HepG2 (cell line): ENCODE results near the gene ERMP1. TPM values are rescaled to one million over a fixed set of nuclear protein-coding genes. Genes with fewer than 3 reads are reported as not detected.

Source experiments
- ATAC-seq: fragments of 200-7000 bp; cut with Tn5 transposase; 3 replicates; pipeline ENCODE4 v1.9.1; 2020; ENCODE audit warnings: mild to moderate bottlenecking, moderate library complexity
- BruUV-seq: library from RNA; stranded (reverse); fragments of 400-500 nt; replicated peaks from 2 replicates; lab custom pipeline; 2021; lab: Mats Ljungman, UMichigan
- CTCF ChIA-PET: fragments of 300-600 bp; formaldehyde crosslinking; extraction: SDS; loops from one replicate; lab custom pipeline; 2021; ENCODE audit warnings: low total read pairs, inconsistent platforms, low intra/inter-chr PET ratio; lab: Yijun Ruan, JAX
- POLR2A ChIA-PET: fragments of 350-600 bp; sonication (Branson Sonifier 250); formaldehyde crosslinking; loops from one replicate; lab custom pipeline; 2020; ENCODE audit warnings: antibody characterized with exemption, inconsistent platforms; lab: Yijun Ruan, JAX
- DNase-seq: peaks from one replicate; pipeline ENCODE4 v3.0.0-alpha.2; 2015; ENCODE audit warnings: low spot score
- FAIRE-seq: peaks from 3 replicates; lab custom pipeline; 2011; peaks lifted over from hg19 to GRCh38; lab: Jason Lieb, UNC
- H2AFZ ChIP-seq: one replicate; pipeline ENCODE4 v1.6.1; 2011; ENCODE audit warnings: low read length, inconsistent platforms
- H3K27ac ChIP-seq: fragments of 300-600 bp; 3 replicates; pipeline ENCODE4 v1.8.0; 2011; ENCODE audit warnings: mixed run types, mild to moderate bottlenecking, mixed read lengths, low read length, inconsistent platforms; ENCODE audit not compliant: insufficient read depth; ENCODE audit errors: extremely low read length
- H3K27me3 ChIP-seq, 2 experiments: fragments of 200-600 bp in 1 of 2; 2 replicates in 1 of 2; 3 replicates in 1 of 2; pipeline versions ENCODE4 v1.6.0 to v1.8.0; 2011; ENCODE audit warnings: low read length in 2 of 2, mild to moderate bottlenecking in 2 of 2, moderate library complexity in 2 of 2, inconsistent platforms in 1 of 2; ENCODE audit not compliant: insufficient read depth in 2 of 2, control insufficient read depth in 1 of 2
- H3K36me3 ChIP-seq, 2 experiments: fragments of 200-600 bp in 1 of 2; replicated peaks in 1 of 2; 2 replicates in 1 of 2; 3 replicates in 1 of 2; pipeline versions ENCODE4 v1.5.1 to v1.8.0; 2011; ENCODE audit warnings: low read length in 2 of 2, inconsistent platforms in 1 of 2; ENCODE audit not compliant: insufficient read depth in 2 of 2, control insufficient read depth in 1 of 2
- H3K4me1 ChIP-seq: 2 replicates; pipeline ENCODE4 v1.5.1; 2012; ENCODE audit warnings: low read length, inconsistent platforms; ENCODE audit not compliant: insufficient read depth
- H3K4me2 ChIP-seq: 2 replicates; pipeline ENCODE4 v1.6.0; 2011; ENCODE audit warnings: low read depth, low read length, inconsistent platforms
- H3K4me3 ChIP-seq, 3 experiments: fragments of 200-600 bp in 1 of 3; sonication (generic), shearing (Covaris generic) in 1 of 3; replicated peaks in 1 of 3; 2 replicates each; pipeline ENCODE4 v1.5.1; 2011 to 2016; ENCODE audit warnings: low read length in 3 of 3, inconsistent platforms in 2 of 3, low read depth in 2 of 3, mild to moderate bottlenecking in 2 of 3, control low read depth in 1 of 3, mixed read lengths in 1 of 3; ENCODE audit not compliant: insufficient read depth in 1 of 3
- H3K79me2 ChIP-seq: one replicate; pipeline ENCODE4 v1.6.1; 2011; ENCODE audit warnings: low read length, inconsistent platforms; ENCODE audit not compliant: insufficient read depth
- H3K9ac ChIP-seq: 2 replicates; pipeline ENCODE4 v1.6.0; 2011; ENCODE audit warnings: mild to moderate bottlenecking, low read depth, low read length, inconsistent platforms; ENCODE audit not compliant: insufficient read depth
- H3K9me3 ChIP-seq: 2 replicates; pipeline ENCODE4 v1.5.1; 2012; ENCODE audit warnings: mild to moderate bottlenecking, low read length
- H4K20me1 ChIP-seq: 2 replicates; pipeline ENCODE4 v1.6.0; 2011; ENCODE audit warnings: inconsistent platforms, mild to moderate bottlenecking, low read length, moderate library complexity; ENCODE audit not compliant: insufficient read depth
- BCL6 ChIP-seq: IDR thresholded peaks from 2 replicates; pipeline ENCODE4 v1.6.1; 2016; ENCODE audit warnings: missing genetic modification reagents, missing compliant biosample characterization
- CCAR2 ChIP-seq: fragments of 200-400 bp; formaldehyde crosslinking; optimal IDR thresholded peaks from 2 replicates; pipeline ENCODE3; 2018; ENCODE audit warnings: low read depth, mild to moderate bottlenecking, low read length, moderate library complexity
- FOXP4 ChIP-seq: sonication (generic); formaldehyde crosslinking; IDR thresholded peaks from 2 replicates; pipeline ENCODE4 v1.4.0; 2020; ENCODE audit warnings: missing genetic modification reagents
- HIVEP1 ChIP-seq: sonication (generic); formaldehyde crosslinking; IDR thresholded peaks from 2 replicates; pipeline ENCODE4 v1.4.0; 2020; ENCODE audit warnings: mild to moderate bottlenecking, missing genetic modification reagents
- HNRNPLL ChIP-seq: fragments of 200-400 bp; formaldehyde crosslinking; IDR thresholded peaks from 2 replicates; pipeline ENCODE4 v1.6.1; 2017; ENCODE audit warnings: mild to moderate bottlenecking, low read depth, low read length; ENCODE audit not compliant: poor library complexity, severe bottlenecking
- IRF9 ChIP-seq: sonication (generic); formaldehyde crosslinking; IDR thresholded peaks from 2 replicates; pipeline ENCODE4 v1.8.0; 2022; ENCODE audit warnings: missing genetic modification reagents, mild to moderate bottlenecking, borderline replicate concordance
- MAFK ChIP-seq, 2 experiments: IDR thresholded peaks in 1 of 2; conservative IDR thresholded peaks in 1 of 2; 2 replicates each; pipeline ENCODE4 v1.6.1; 2011; ENCODE audit warnings: improper control_type of control experiment in 2 of 2, low read length in 2 of 2
- NAIF1 ChIP-seq: sonication (generic); formaldehyde crosslinking; IDR thresholded peaks from 2 replicates; pipeline ENCODE4 v1.5.0; 2020; ENCODE audit warnings: mild to moderate bottlenecking, missing genetic modification reagents, borderline replicate concordance
- ZNF101 ChIP-seq: sonication (generic); formaldehyde crosslinking; IDR thresholded peaks from 2 replicates; pipeline ENCODE4 v1.4.0; 2020; ENCODE audit warnings: mild to moderate bottlenecking, low read depth, missing genetic modification reagents, borderline replicate concordance
- ZNF484 ChIP-seq: sonication (generic); formaldehyde crosslinking; IDR thresholded peaks from 2 replicates; pipeline ENCODE4 v1.5.1; 2020; ENCODE audit warnings: mild to moderate bottlenecking, low read depth, missing genetic modification reagents, borderline replicate concordance
- ZNF552 ChIP-seq: sonication (generic); formaldehyde crosslinking; IDR thresholded peaks from 2 replicates; pipeline ENCODE4 v1.9.0; 2022; ENCODE audit warnings: missing genetic modification reagents, mild to moderate bottlenecking, borderline replicate concordance
- ZUFSP ChIP-seq: sonication (generic); formaldehyde crosslinking; IDR thresholded peaks from 2 replicates; pipeline ENCODE4 v1.9.0; 2021; ENCODE audit warnings: missing genetic modification reagents, mild to moderate bottlenecking, borderline replicate concordance
- WGBS: methylation state at CpG from one replicate; pipeline ENCODE4 v1.1.6; 2017; ENCODE audit warnings: low lambda C conversion rate; 5-methylcytosine and 5-hydroxymethylcytosine counted together
- in situ Hi-C: cut with HindIII; loops from 2 replicates; pipeline ENCODE4 v1.10.0; 2017; ENCODE audit warnings: low pct_unique_long_range_greater_than_20kb; ENCODE audit not compliant: extremely low pct_ligation_motif_present
- intact Hi-C: fragments of 100-400 bp; cut with micrococcal nuclease; formaldehyde crosslinking; loops from one replicate; pipeline ENCODE4 v1.10.0; 2022; ENCODE audit not compliant: unreplicated experiment
- polyA plus RNA-seq, 8 experiments: library from polyadenylated mRNA; depleted of rRNA in 3 of 8; stranded (reverse) in 7 of 8; unstranded in 1 of 8; fragments of >200 nt; fragmentation: Illumina TruSeq in 4 of 8; extraction: Trizol in 4 of 8; gene quantifications; 2 replicates each; pipeline versions ENCODE4 v1.2.1 to v1.2.3, GENCODE V29; 2011 to 2016; ENCODE audit warnings: low read depth in 4 of 8, missing spikeins in 1 of 8, mixed read lengths in 1 of 8; ENCODE audit not compliant: insufficient read depth in 1 of 8
- total RNA-seq, 5 experiments: library from RNA; depleted of rRNA; stranded (reverse); fragments of >200 nt; fragmentation: Illumina TruSeq; extraction: Trizol; gene quantifications; 2 replicates each; pipeline ENCODE4 v1.2.3, GENCODE V29; 2016; ENCODE audit warnings: low read depth in 1 of 5

Gene ERMP1
- total and polyA plus RNA-seq, 2 of the 13 experiments (the other 11 are each of a cell fraction or from before 2014, with no cell fraction given): 40.9 to 65.4 TPM

GRCh38 chr9:5736563-5737346 is 96.2 kb downstream of the ERMP1 start:
- no peak overlapping the region for H2AFZ ChIP-seq
- no peaks in the 10 kb centered on the region for H3K27me3 ChIP-seq
- in situ Hi-C loops: no loop called here
- no peaks in the 10 kb centered on the region for H4K20me1 ChIP-seq
- no peak overlapping the region for H3K4me2 ChIP-seq
- POLR2A ChIA-PET: no interaction called here
- no TSS peak for BruUV-seq
- no peak for FAIRE-seq
- H3K9me3 ChIP-seq: no peaks in the 10 kb centered on the region
- no peaks in the 10 kb centered on the region for H3K79me2 ChIP-seq
- 71% methylated on average over 2 of the region's 2 CpGs for WGBS
- TF ChIP-seq ZNF101 (no peak), MAFK (conservative IDR thresholded peaks at IDR 0.05 in 1 of 2, IDR thresholded peaks at IDR 0.05 in 1 of 2; ENCODE audit: low read length in 2 of 2) (peak; percentile 47 to 65; a peak in 3 of 4 replicates), BCL6 (CRISPR knock-in tag) (no peak)
- TF ChIP-seq, all 625 proteins: peak for 1
- no peak overlapping the region for H3K27ac ChIP-seq
- CTCF ChIA-PET: no interaction called here
- no peak for DNase-seq
- no peak for ATAC-seq
- H3K4me3 ChIP-seq: no peak overlapping the region
- intact Hi-C loops: no loop called here
- no peaks in the 10 kb centered on the region for H3K4me1 ChIP-seq
- H3K9ac ChIP-seq: no peak overlapping the region
- H3K36me3 ChIP-seq: peaks cover 0 to 10% of the 10 kb centered on the region in 2 experiments; a peak in 2 of 5 replicates

- no TSS peak for BruUV-seq
- FAIRE-seq: no peak
- Histone ChIP-seq H3K27ac (no peak overlapping the region), H2AFZ (no peak overlapping the region), H3K4me2 (no peak overlapping the region), H3K4me1 (no peaks in the 10 kb centered on the region), H4K20me1 (no peaks in the 10 kb centered on the region), H3K79me2 (no peaks in the 10 kb centered on the region), H3K9ac (no peak overlapping the region), H3K9me3 (no peaks in the 10 kb centered on the region), H3K36me3 (peaks cover 0 to 10% of the 10 kb centered on the region in 2 experiments; a peak in 2 of 5 replicates), H3K4me3 (no peak overlapping the region), H3K27me3 (no peaks in the 10 kb centered on the region)
- intact Hi-C loops (no loop called here), in situ Hi-C loops (no loop called here)
- CTCF ChIA-PET: no interaction called here
- WGBS: 97% methylated on average over 2 of the region's 2 CpGs
- DNase-seq: no peak
- no peak for ATAC-seq
- no peak for TF ChIP-seq ZUFSP (CRISPR knock-in tag)
- TF ChIP-seq NAIF1: no peak
- no peak for TF ChIP-seq HIVEP1 (CRISPR knock-in tag)
- no peak for TF ChIP-seq FOXP4
- no peak for TF ChIP-seq HNRNPLL
- TF ChIP-seq ZNF552 (CRISPR knock-in tag): no peak
- TF ChIP-seq IRF9: no peak
- no peak for TF ChIP-seq ZNF484 (CRISPR knock-in tag)
- TF ChIP-seq CCAR2: no peak
- POLR2A ChIA-PET: no interaction called here
Measured at GRCh38 chr9:5735072-5735471, 97.8 kb downstream of the ERMP1 start.
